A549 (cell line): ENCODE measurements around the gene KSR2. TPM values are rescaled to one million over a fixed set of nuclear protein-coding genes. Genes with fewer than 3 reads are reported as not detected.

Experiments used
- ATAC-seq, 2 experiments: fragments of 200-7000 bp in 1 of 2; fragments of >200 bp in 1 of 2; cut with Nextera tagmentation in 1 of 2; cut with Tn5 transposase in 1 of 2; 3 replicates each; pipeline versions ENCODE4 v1.8.0 to v1.9.1; 2018 to 2020; ENCODE audit warnings: mild to moderate bottlenecking in 1 of 2, moderate library complexity in 1 of 2
- CTCF ChIA-PET: fragments of 300-600 bp; sonication (Branson Sonifier 250); formaldehyde crosslinking; extraction: SDS; loops from one replicate; lab custom pipeline; 2021; ENCODE audit warnings: antibody characterized with exemption, inconsistent platforms; lab: Yijun Ruan, JAX
- POLR2A ChIA-PET: fragments of 350-600 bp; formaldehyde crosslinking; extraction: SDS; loops from one replicate; lab custom pipeline; 2021; ENCODE audit warnings: antibody characterized with exemption, inconsistent platforms; lab: Yijun Ruan, JAX
- DNase-seq, 2 experiments: peaks; one replicate each; pipeline versions ENCODE4 v3.0.0 to v3.0.0-alpha.2; 2011 to 2016; ENCODE audit warnings: low read depth in 1 of 2, low spot score in 1 of 2
- FAIRE-seq: peaks from 2 replicates; lab custom pipeline; 2011; peaks lifted over from hg19 to GRCh38; lab: Jason Lieb, UNC
- H3K27ac ChIP-seq, 2 experiments: fragments of >200 bp; sonication (Bioruptor Twin); formaldehyde crosslinking; 3 replicates each; pipeline ENCODE4 v1.5.1; 2016 to 2017
- H3K4me1 ChIP-seq: fragments of >200 bp; sonication (Bioruptor Twin); formaldehyde crosslinking; 3 replicates; pipeline ENCODE4 v1.6.1; 2016
- H3K4me2 ChIP-seq: fragments of >200 bp; sonication (Bioruptor Twin); formaldehyde crosslinking; 3 replicates; pipeline ENCODE4 v1.6.1; 2016
- H3K4me3 ChIP-seq: fragments of >200 bp; sonication (Bioruptor Twin); formaldehyde crosslinking; 3 replicates; pipeline ENCODE4 v1.5.1; 2016
- H3K9me3 ChIP-seq: fragments of >200 bp; sonication (Bioruptor Twin); formaldehyde crosslinking; 3 replicates; pipeline ENCODE4 v1.6.1; 2016
- BCL3 ChIP-seq: fragments of >200 bp; sonication (Bioruptor Twin); formaldehyde crosslinking; IDR thresholded peaks from 3 replicates; pipeline ENCODE4 v1.6.1; 2016
- BHLHE40 ChIP-seq: IDR thresholded peaks from 2 replicates; pipeline ENCODE4 v1.6.1; 2012; ENCODE audit warnings: low read depth, low read length, inconsistent platforms
- CBX2 ChIP-seq: fragments of 200-600 bp; sonication (generic); IDR thresholded peaks from 2 replicates; pipeline ENCODE4 v1.6.1; 2016; ENCODE audit warnings: low read depth, mild to moderate bottlenecking, borderline replicate concordance
- CTCF ChIP-seq: fragments of >200 bp; sonication (Bioruptor Twin); formaldehyde crosslinking; IDR thresholded peaks from 3 replicates; pipeline ENCODE4 v1.5.1; 2016
- E2F6 ChIP-seq: IDR thresholded peaks from 2 replicates; pipeline ENCODE4 v1.6.1; 2012; ENCODE audit warnings: low read depth, borderline replicate concordance
- ESRRA ChIP-seq: fragments of 150-350 bp; IDR thresholded peaks from 2 replicates; pipeline ENCODE4 v1.6.1; 2014; ENCODE audit warnings: mild to moderate bottlenecking, low read length, borderline replicate concordance
- FOSB ChIP-seq: fragments of 250-450 bp; sonication (Bioruptor Pico); IDR thresholded peaks from 2 replicates; pipeline ENCODE4 v1.5.0; 2020; ENCODE audit warnings: mild to moderate bottlenecking, moderate library complexity
- FOSL2 ChIP-seq, 2 experiments: fragments of 450-650 bp in 1 of 2; fragments of >200 bp in 1 of 2; sonication (Bioruptor Twin) in 1 of 2; formaldehyde crosslinking; IDR thresholded peaks; 2 replicates each; pipeline versions ENCODE4 v1.5.0 to v1.6.1; 2016 to 2020; ENCODE audit warnings: mild to moderate bottlenecking in 1 of 2, moderate library complexity in 1 of 2
- FOXS1 ChIP-seq: fragments of 250-450 bp; sonication (Bioruptor Pico); IDR thresholded peaks from 2 replicates; pipeline ENCODE4 v1.5.0; 2020; ENCODE audit warnings: mild to moderate bottlenecking, moderate library complexity
- HEYL ChIP-seq: fragments of 250-450 bp; sonication (Bioruptor Pico); IDR thresholded peaks from 2 replicates; pipeline ENCODE4 v1.8.0; 2021; ENCODE audit warnings: mild to moderate bottlenecking, moderate library complexity
- HMGXB4 ChIP-seq: fragments of 250-450 bp; sonication (Bioruptor Pico); IDR thresholded peaks from 2 replicates; pipeline ENCODE4 v1.5.0; 2021; ENCODE audit warnings: mild to moderate bottlenecking, moderate library complexity, borderline replicate concordance
- HOXB5 ChIP-seq: fragments of 250-450 bp; sonication (Bioruptor Pico); IDR thresholded peaks from 2 replicates; pipeline ENCODE4 v1.5.0; 2020; ENCODE audit warnings: mild to moderate bottlenecking, moderate library complexity
- JUNB ChIP-seq: fragments of >200 bp; sonication (Bioruptor Twin); formaldehyde crosslinking; IDR thresholded peaks from 2 replicates; pipeline ENCODE4 v1.6.1; 2016
- KDM5A ChIP-seq: fragments of 200-600 bp; sonication (generic); IDR thresholded peaks from 2 replicates; pipeline ENCODE4 v1.6.1; 2016; ENCODE audit warnings: antibody characterized with exemption, mild to moderate bottlenecking
- MAFK ChIP-seq: fragments of 450-650 bp; IDR thresholded peaks from 2 replicates; pipeline ENCODE4 v1.6.1; 2014; ENCODE audit not compliant: partially characterized antibody
- NPAS2 ChIP-seq: fragments of 250-450 bp; sonication (Bioruptor Pico); IDR thresholded peaks from 2 replicates; pipeline ENCODE4 v1.8.0; 2022; ENCODE audit warnings: mild to moderate bottlenecking, moderate library complexity, borderline replicate concordance
- PHF8 ChIP-seq: fragments of 200-600 bp; sonication (generic); IDR thresholded peaks from 2 replicates; pipeline ENCODE4 v1.6.1; 2016; ENCODE audit warnings: low read depth, mild to moderate bottlenecking, antibody characterized with exemption, moderate library complexity, borderline replicate concordance
- POLR2AphosphoS2 ChIP-seq: conservative IDR thresholded peaks from 2 replicates; pipeline ENCODE4 v1.6.1; 2012; ENCODE audit warnings: low read length, improper control_type of control experiment, inconsistent platforms
- RCOR1 ChIP-seq: fragments of 150-350 bp; IDR thresholded peaks from 2 replicates; pipeline ENCODE4 v1.6.1; 2014; ENCODE audit warnings: antibody characterized with exemption, low read length, low read depth
- REST ChIP-seq: fragments of 200-600 bp; sonication (generic); IDR thresholded peaks from 2 replicates; pipeline ENCODE4 v1.6.1; 2016; ENCODE audit warnings: antibody characterized with exemption, mild to moderate bottlenecking, moderate library complexity
- RFX5 ChIP-seq: fragments of 450-650 bp; IDR thresholded peaks from 2 replicates; pipeline ENCODE4 v1.7.1; 2014; ENCODE audit warnings: antibody characterized with exemption, mild to moderate bottlenecking, moderate library complexity
- ZC3H11A ChIP-seq: fragments of 450-650 bp; IDR thresholded peaks from 2 replicates; pipeline ENCODE4 v1.6.1; 2014; ENCODE audit warnings: antibody characterized with exemption, mild to moderate bottlenecking
- ZNF302 ChIP-seq: fragments of 250-450 bp; sonication (Bioruptor Pico); IDR thresholded peaks from 2 replicates; pipeline ENCODE4 v1.9.0; 2021; ENCODE audit warnings: inconsistent platforms, mild to moderate bottlenecking, moderate library complexity
- ZSCAN20 ChIP-seq: fragments of 250-450 bp; sonication (Bioruptor Pico); IDR thresholded peaks from 2 replicates; pipeline ENCODE4 v1.8.0; 2022; ENCODE audit warnings: mild to moderate bottlenecking, moderate library complexity
- WGBS: methylation state at CpG from one replicate; pipeline ENCODE4 v1.1.6; 2017; ENCODE audit errors: missing lambda C conversion rate; 5-methylcytosine and 5-hydroxymethylcytosine counted together
- polyA plus RNA-seq, 4 experiments: library from polyadenylated mRNA; depleted of rRNA in 3 of 4; stranded (reverse); fragments of >200 nt; fragmentation: RNase III in 1 of 4; extraction: RNeasy Plus Mini Kit Qiagen cat#74134 plus additional on column Dnase treatment in 1 of 4; gene quantifications; 2 replicates in 3 of 4; 3 replicates in 1 of 4; pipeline ENCODE4 v1.2.3, GENCODE V29; 2011 to 2017

KSR2 gene
- polyA plus RNA-seq, 2 of the 4 experiments (the other 2 are of a cell fraction) = 0.37 to 1.2 TPM

GRCh38 chr12:118011961-118012360, 43.2 kb upstream of the KSR2 start:
- ATAC-seq (no peak), DNase-seq (no peak), FAIRE-seq (no peak)
- no peak overlapping the region for H3K4me2 ChIP-seq
- POLR2A ChIA-PET = no interaction called here
- TF ChIP-seq HOXB5 (CRISPR knock-in tag) (no peak), PHF8 (no peak), ZNF302 (CRISPR knock-in tag) (no peak), HEYL (CRISPR knock-in tag) (no peak)
- 67% methylated on average over 3 of the region's 3 CpGs for WGBS
- no peak overlapping the region for H3K4me3 ChIP-seq
- CTCF ChIA-PET = interaction anchor here (0.7 to 1.2 kb wide), 3 partner anchors 23 to 89 kb away, joined by 3 to 4 read pairs (median 4); no protein-coding TSS in a partner anchor
- H3K9me3 ChIP-seq = no peaks in the 10 kb centered on the region
- H3K4me1 ChIP-seq = peaks cover 11% of the 10 kb centered on the region
- no peak overlapping the region for H3K27ac ChIP-seq

GRCh38 chr12:118011377-118011776, 42.6 kb upstream of the KSR2 start:
- POLR2A ChIA-PET = no interaction called here
- no peaks in the 10 kb centered on the region for H3K9me3 ChIP-seq
- no peak for FAIRE-seq

More at GRCh38 chr12:118011377-118011776, 42.6 kb upstream of the KSR2 start:
- H3K4me2 ChIP-seq = no peak overlapping the region
- no peak for TF ChIP-seq CBX2
- TF ChIP-seq RFX5 = no peak
- TF ChIP-seq KDM5A = no peak
- no peak for TF ChIP-seq NPAS2 (CRISPR knock-in tag)
- TF ChIP-seq ESRRA = no peak
- no peak for TF ChIP-seq FOSL2 (IDR thresholded peaks at IDR 0.05)
- TF ChIP-seq FOSL2 (CRISPR knock-in tag; IDR thresholded peaks at IDR 0.05) = no peak
- no peak for TF ChIP-seq POLR2AphosphoS2
- TF ChIP-seq FOSB = no peak
- TF ChIP-seq BHLHE40 = no peak
- no peak for TF ChIP-seq JUNB
- no peak for TF ChIP-seq FOXS1 (CRISPR knock-in tag)
- no peak for TF ChIP-seq ZSCAN20 (CRISPR knock-in tag)
- TF ChIP-seq BCL3 = no peak
- TF ChIP-seq RCOR1 = no peak
- TF ChIP-seq CTCF = no peak
- TF ChIP-seq ZC3H11A = no peak
- no peak for TF ChIP-seq HMGXB4 (CRISPR knock-in tag)
- TF ChIP-seq MAFK = no peak
- TF ChIP-seq E2F6 = no peak
- no peak for TF ChIP-seq REST
- H3K4me3 ChIP-seq = no peak overlapping the region
- CTCF ChIA-PET = interaction anchor here (0.8 to 1.2 kb wide), 2 partner anchors 24 to 89 kb away, joined by 3 to 4 read pairs; no protein-coding TSS in a partner anchor
- 98% methylated on average over 3 of the region's 3 CpGs for WGBS
- no peak overlapping the region for H3K27ac ChIP-seq
- peaks cover 11% of the 10 kb centered on the region for H3K4me1 ChIP-seq
- DNase-seq (no peak), ATAC-seq (no peak)
